Cardiac muscle cell (in vitro differentiated cells and primary cell): ENCODE results near the gene OBSCN. TPM values are rescaled to one million over a fixed set of nuclear protein-coding genes. Genes with fewer than 3 reads are reported as not detected.

Experiments
- DNase-seq, 2 donors: peaks; one replicate each; pipeline versions ENCODE4 v3.0.0 to v3.0.0-alpha.2; 2010 to 2017; ENCODE audit warnings: low read depth in 1 of 2, low spot score in 1 of 2
- H3K27ac ChIP-seq: fragments of 200-600 bp; sonication (generic); 2 replicates; pipeline ENCODE4 v1.5.1; 2016
- H3K27me3 ChIP-seq: fragments of 200-600 bp; sonication (generic); 2 replicates; pipeline ENCODE4 v1.6.0; 2016; ENCODE audit warnings: control low read depth
- H3K36me3 ChIP-seq: fragments of 200-600 bp; sonication (generic); 2 replicates; pipeline ENCODE4 v1.5.1; 2016; ENCODE audit warnings: control low read depth
- H3K4me1 ChIP-seq: fragments of 200-600 bp; sonication (generic); 2 replicates; pipeline ENCODE4 v1.8.1; 2017; ENCODE audit warnings: low read depth, mild to moderate bottlenecking, mixed run types
- H3K4me3 ChIP-seq: fragments of 200-600 bp; sonication (generic); 2 replicates; pipeline ENCODE4 v1.5.1; 2016; ENCODE audit warnings: mild to moderate bottlenecking
- H3K9me3 ChIP-seq: fragments of 200-600 bp; sonication (generic); 2 replicates; pipeline ENCODE4 v1.5.1; 2017; ENCODE audit warnings: low read depth, mild to moderate bottlenecking, control low read depth
- CTCF ChIP-seq: IDR thresholded peaks from 2 replicates; pipeline ENCODE4 v1.5.1; 2012; ENCODE audit warnings: low read depth, mild to moderate bottlenecking, low read length
- polyA plus RNA-seq: library from polyadenylated mRNA; unstranded; fragments of >200 nt; fragmentation: Nextera tagmentation; extraction: Ambion mirVana; gene quantifications from 2 replicates; pipeline ENCODE4 v1.2.1, GENCODE V29; 2016
- total RNA-seq: library from RNA; depleted of rRNA; stranded (reverse); fragments of >200 nt; gene quantifications from 2 replicates; pipeline ENCODE4 v1.2.3, GENCODE V29; 2016

Gene OBSCN
- total and polyA plus RNA-seq, 2 experiments from 2014 or later = 87.1 to 390 TPM

- H3K27ac ChIP-seq = no peak overlapping the region
- H3K27me3 ChIP-seq = no peaks in the 10 kb centered on the region
- no peak overlapping the region for H3K4me3 ChIP-seq
- no peaks in the 10 kb centered on the region for H3K36me3 ChIP-seq
- TF ChIP-seq CTCF = no peak
- no peaks in the 10 kb centered on the region for H3K9me3 ChIP-seq
- no peaks in the 10 kb centered on the region for H3K4me1 ChIP-seq
- no peak for DNase-seq
Observed at GRCh38 chr1:228194921-228195812, 12.7 kb upstream of the OBSCN start.

- no peak overlapping the region for H3K4me3 ChIP-seq
- DNase-seq = no peak
- TF ChIP-seq CTCF = no peak
- no peaks in the 10 kb centered on the region for H3K36me3 ChIP-seq
- no peaks in the 10 kb centered on the region for H3K9me3 ChIP-seq
- no peaks in the 10 kb centered on the region for H3K4me1 ChIP-seq
- H3K27ac ChIP-seq = no peak overlapping the region
- no peaks in the 10 kb centered on the region for H3K27me3 ChIP-seq
Observed at GRCh38 chr1:228197555-228198147, 10.2 kb upstream of the OBSCN start.

GRCh38 chr1:228198977-228199590 lies 8.8 kb upstream of the OBSCN start:
- no peaks in the 10 kb centered on the region for H3K4me1 ChIP-seq
- H3K27ac ChIP-seq = no peak overlapping the region
- no peak for TF ChIP-seq CTCF
- DNase-seq = no peak
- no peaks in the 10 kb centered on the region for H3K27me3 ChIP-seq
- no peaks in the 10 kb centered on the region for H3K36me3 ChIP-seq
- H3K9me3 ChIP-seq = no peaks in the 10 kb centered on the region
- H3K4me3 ChIP-seq = no peak overlapping the region

DNA sequence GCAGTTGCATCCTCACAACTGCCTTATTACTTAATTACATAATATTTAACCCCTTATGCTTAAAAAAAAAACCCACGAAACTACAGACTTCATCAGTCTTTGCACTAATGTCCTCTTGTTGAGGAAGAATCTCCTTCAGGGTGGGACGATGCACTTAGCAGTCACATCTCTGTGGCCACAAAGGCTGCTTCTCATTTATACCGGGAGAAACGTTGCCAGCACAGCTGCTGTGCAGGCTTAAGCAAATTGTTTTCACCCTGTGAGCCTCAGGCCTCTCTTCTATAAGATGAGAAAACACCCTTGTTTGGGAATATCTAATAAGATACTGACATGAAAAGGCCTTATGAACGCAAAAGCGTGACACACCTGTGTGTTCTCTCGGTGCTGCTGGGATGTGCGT lies 2.9 kb upstream of the OBSCN start:
- Histone ChIP-seq H3K36me3 (no peaks in the 10 kb centered on the region), H3K4me3 (no peak overlapping the region), H3K27me3 (no peaks in the 10 kb centered on the region), H3K9me3 (no peaks in the 10 kb centered on the region), H3K4me1 (peaks cover 46% of the 10 kb centered on the region), H3K27ac (peak overlapping the region; percentile 97)
- no peak for TF ChIP-seq CTCF
- no peak for DNase-seq

DNA sequence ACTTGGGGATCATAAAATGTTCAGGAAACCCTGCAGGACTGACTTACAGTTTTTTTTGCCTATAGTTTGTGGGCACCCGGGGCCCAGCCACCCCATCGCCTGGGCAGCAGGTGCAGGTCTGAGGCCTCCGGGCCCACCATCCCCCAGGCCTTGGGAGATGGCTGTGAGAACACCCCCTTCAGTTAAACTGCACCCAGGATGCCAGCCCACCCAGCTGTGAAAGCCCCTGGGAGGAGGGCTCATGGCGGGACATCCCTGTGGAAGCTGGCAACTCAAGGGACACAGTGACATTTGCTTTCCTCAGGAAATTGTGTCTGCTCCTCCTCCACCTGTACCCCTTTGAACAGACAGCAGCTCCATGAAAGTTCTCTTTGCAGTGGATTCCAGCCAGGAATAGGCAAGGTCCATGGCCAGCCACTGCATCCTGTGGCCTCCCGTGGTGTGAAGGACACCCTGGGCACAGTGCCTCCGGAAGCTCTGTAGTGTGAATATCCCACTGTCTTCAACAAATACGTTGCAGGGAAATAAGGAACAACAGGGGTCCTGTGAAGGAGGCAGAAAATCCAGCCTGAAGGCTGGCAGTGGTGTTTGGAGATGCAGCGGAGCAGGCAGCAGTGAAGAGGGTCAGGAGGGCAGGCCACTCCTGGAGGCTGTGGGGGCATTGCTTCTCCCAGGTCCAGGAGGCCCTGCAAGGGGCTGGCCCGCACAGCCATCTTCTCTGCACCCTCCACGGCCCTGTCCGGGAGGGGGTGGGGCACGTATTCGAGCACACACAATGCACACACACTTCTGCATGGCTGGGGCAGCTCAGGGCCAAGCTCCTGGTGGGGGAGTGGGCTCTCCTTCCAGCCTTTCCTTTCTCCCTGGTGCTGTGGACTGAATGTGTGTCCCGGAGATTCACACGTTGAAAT lies 2.1 kb upstream of the OBSCN start:
- Histone ChIP-seq H3K27ac (peak overlapping the region; percentile 97), H3K36me3 (no peaks in the 10 kb centered on the region), H3K9me3 (no peaks in the 10 kb centered on the region), H3K4me1 (peaks cover 54% of the 10 kb centered on the region), H3K4me3 (no peak overlapping the region), H3K27me3 (no peaks in the 10 kb centered on the region)
- peak in 1 of 2 donors; percentile 53 for DNase-seq
- no peak for TF ChIP-seq CTCF
